Neural crest cell (in vitro differentiated cells): Measurements from ENCODE around the gene ZKSCAN5. TPM values are rescaled to one million over a fixed set of nuclear protein-coding genes. Genes with fewer than 3 reads are reported as not detected.
"Not testable (repeated sequence)": the region's sequence is repeated elsewhere in the genome, so short reads cannot be mapped to it uniquely, and the experiment has no call there.

ENCODE experiments used
- DNase-seq: peaks from one replicate; pipeline ENCODE4 v3.0.0; 2021; ENCODE audit warnings: low read depth, mixed read lengths, low spot score
- H3K27ac Mint-ChIP-seq: one replicate; pipeline ENCODE4 v1.8.0; 2021; ENCODE audit warnings: mild to moderate bottlenecking, mixed read lengths; ENCODE audit not compliant: unreplicated experiment
- H3K27me3 Mint-ChIP-seq: 2 replicates; pipeline ENCODE4 v1.8.0; 2021; ENCODE audit warnings: low read depth, mild to moderate bottlenecking, mixed read lengths
- H3K36me3 Mint-ChIP-seq: 2 replicates; pipeline ENCODE4 v1.8.0; 2021; ENCODE audit warnings: low read depth, mild to moderate bottlenecking, mixed read lengths
- H3K4me1 Mint-ChIP-seq: 2 replicates; pipeline ENCODE4 v1.8.0; 2021; ENCODE audit warnings: mixed read lengths
- H3K4me3 Mint-ChIP-seq: one replicate; pipeline ENCODE4 v1.8.0; 2021; ENCODE audit warnings: mild to moderate bottlenecking, mixed read lengths
- H3K9me3 Mint-ChIP-seq: 2 replicates; pipeline ENCODE4 v1.8.0; 2021; ENCODE audit warnings: mixed read lengths
- total RNA-seq: library from RNA; stranded (reverse); gene quantifications from 2 replicates; pipeline ENCODE4 v1.2.1, GENCODE V29; 2021
- TF ChIP-seq, protein P1 (sequence below): fragments of 200-600 bp; sonication (generic); conservative IDR thresholded peaks from 2 replicates; pipeline ENCODE4 v1.5.0; 2021; ENCODE audit warnings: antibody characterized with exemption, mild to moderate bottlenecking

Gene ZKSCAN5
- total RNA-seq, 1 donor from 2014 or later = 21.5 TPM

DNA sequence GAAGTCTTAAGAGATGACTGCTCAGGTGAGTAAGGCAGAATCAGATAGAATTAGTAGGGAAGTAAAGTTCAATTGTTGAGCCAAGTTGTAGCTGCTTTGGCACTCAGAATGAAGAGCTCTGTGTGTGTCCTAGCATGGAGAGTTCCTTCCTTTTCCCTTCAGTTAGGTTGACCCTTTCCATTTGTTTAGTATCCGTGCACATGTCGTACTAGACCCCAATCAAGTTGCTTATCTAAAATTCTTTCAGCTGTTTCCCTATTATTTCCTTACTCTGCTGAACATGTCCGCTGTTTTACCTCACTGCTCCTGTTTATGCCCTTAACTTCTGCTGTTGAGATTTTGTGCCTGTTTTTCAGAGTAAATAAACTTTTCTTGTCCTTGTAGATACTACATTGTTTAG is 67.3 kb downstream of the ZKSCAN5 start:
- no peak for DNase-seq
- H3K9me3 Mint-ChIP-seq = no peaks in the 10 kb centered on the region
- H3K36me3 Mint-ChIP-seq = peaks cover 5% of the 10 kb centered on the region
- no peaks in the 10 kb centered on the region for H3K4me1 Mint-ChIP-seq
- H3K27ac Mint-ChIP-seq = no peak overlapping the region
- TF ChIP-seq, protein P1, sequence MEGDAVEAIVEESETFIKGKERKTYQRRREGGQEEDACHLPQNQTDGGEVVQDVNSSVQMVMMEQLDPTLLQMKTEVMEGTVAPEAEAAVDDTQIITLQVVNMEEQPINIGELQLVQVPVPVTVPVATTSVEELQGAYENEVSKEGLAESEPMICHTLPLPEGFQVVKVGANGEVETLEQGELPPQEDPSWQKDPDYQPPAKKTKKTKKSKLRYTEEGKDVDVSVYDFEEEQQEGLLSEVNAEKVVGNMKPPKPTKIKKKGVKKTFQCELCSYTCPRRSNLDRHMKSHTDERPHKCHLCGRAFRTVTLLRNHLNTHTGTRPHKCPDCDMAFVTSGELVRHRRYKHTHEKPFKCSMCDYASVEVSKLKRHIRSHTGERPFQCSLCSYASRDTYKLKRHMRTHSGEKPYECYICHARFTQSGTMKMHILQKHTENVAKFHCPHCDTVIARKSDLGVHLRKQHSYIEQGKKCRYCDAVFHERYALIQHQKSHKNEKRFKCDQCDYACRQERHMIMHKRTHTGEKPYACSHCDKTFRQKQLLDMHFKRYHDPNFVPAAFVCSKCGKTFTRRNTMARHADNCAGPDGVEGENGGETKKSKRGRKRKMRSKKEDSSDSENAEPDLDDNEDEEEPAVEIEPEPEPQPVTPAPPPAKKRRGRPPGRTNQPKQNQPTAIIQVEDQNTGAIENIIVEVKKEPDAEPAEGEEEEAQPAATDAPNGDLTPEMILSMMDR = no peak
- H3K27me3 Mint-ChIP-seq = no peaks in the 10 kb centered on the region
- H3K4me3 Mint-ChIP-seq = no peak overlapping the region

DNA sequence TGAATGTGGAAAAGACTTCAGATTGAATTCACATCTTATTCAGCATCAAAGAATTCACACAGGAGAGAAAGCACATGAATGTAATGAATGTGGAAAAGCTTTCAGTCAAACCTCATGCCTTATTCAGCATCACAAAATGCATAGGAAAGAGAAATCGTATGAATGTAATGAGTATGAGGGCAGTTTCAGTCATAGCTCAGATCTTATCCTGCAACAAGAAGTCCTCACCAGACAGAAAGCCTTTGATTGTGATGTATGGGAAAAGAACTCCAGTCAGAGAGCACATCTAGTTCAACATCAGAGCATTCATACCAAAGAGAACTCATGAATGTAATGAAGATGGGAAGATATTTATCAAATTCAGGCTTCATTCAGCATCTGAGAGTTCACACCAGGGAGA is 68.8 kb downstream of the ZKSCAN5 start:
- Mint-ChIP-seq H3K9me3 (no peaks in the 10 kb centered on the region), H3K4me3 (no peak overlapping the region), H3K27me3 (no peaks in the 10 kb centered on the region), H3K27ac (no peak overlapping the region), H3K4me1 (no peaks in the 10 kb centered on the region), H3K36me3 (peaks cover 5% of the 10 kb centered on the region)
- TF ChIP-seq, protein P1 = no peak
- no peak for DNase-seq

DNA sequence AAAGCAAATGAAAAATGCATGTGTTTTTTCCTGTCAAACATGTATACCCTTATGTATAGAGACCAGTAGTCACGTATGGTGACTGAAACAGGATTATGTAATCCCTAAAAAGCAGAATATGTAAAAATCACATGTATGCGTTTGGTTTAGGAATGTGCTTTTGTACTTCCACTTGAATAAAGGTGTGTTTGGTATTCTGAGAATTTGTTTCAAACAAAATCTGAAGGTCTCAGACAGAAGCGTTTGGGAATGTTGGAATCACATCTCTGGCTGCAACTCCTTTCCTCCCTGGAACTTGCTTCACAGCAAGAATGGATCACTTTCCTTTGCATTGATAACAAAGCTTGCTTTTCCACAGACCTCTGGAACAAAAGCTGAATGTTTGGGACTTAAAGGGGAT is 71.8 kb downstream of the ZKSCAN5 start:
- Mint-ChIP-seq H3K4me1 (peaks cover 19% of the 10 kb centered on the region), H3K36me3 (peaks cover 5% of the 10 kb centered on the region), H3K9me3 (no peaks in the 10 kb centered on the region), H3K27ac (no peak overlapping the region), H3K4me3 (no peak overlapping the region), H3K27me3 (no peaks in the 10 kb centered on the region)
- no peak for DNase-seq
- TF ChIP-seq, protein P1 = no peak

DNA sequence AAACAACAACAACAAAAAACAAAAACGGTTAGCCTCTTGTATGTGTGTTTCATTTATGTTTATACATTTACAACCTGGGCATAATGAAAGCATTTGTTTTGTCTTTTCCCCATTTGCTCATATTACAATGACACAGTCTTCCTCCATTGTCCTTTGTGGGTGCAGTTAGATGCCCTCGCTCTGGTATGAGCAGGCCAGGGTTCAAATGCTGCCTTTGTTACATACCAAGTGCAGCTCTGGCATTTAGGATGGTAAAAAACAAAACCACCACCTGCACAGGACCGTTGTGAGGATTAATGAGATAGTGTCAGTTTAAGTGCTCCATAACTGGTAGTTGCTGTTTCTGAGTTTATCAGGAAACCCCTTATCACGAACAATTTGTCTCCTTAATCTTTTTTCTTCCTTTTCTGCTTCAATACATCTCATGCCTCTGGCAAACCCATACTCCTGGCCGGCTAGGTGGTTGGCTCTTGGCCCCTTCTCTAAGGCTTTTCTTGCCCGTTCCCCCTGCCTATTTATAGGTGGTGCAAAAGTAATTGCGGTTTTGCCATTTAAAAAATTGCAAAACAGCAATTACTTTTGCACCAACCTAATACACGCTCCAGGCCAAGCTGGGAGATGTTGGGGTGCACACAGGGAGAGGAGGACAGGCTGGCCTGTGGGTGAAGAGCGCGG is 75.0 kb downstream of the ZKSCAN5 start:
- Mint-ChIP-seq H3K36me3 (no peaks in the 10 kb centered on the region), H3K27me3 (peaks cover 3% of the 10 kb centered on the region), H3K4me1 (peaks cover 21% of the 10 kb centered on the region), H3K27ac (no peak overlapping the region), H3K4me3 (peak overlapping the region; percentile 90), H3K9me3 (no peaks in the 10 kb centered on the region)
- TF ChIP-seq, protein P1 = no peak
- DNase-seq = no peak

DNA sequence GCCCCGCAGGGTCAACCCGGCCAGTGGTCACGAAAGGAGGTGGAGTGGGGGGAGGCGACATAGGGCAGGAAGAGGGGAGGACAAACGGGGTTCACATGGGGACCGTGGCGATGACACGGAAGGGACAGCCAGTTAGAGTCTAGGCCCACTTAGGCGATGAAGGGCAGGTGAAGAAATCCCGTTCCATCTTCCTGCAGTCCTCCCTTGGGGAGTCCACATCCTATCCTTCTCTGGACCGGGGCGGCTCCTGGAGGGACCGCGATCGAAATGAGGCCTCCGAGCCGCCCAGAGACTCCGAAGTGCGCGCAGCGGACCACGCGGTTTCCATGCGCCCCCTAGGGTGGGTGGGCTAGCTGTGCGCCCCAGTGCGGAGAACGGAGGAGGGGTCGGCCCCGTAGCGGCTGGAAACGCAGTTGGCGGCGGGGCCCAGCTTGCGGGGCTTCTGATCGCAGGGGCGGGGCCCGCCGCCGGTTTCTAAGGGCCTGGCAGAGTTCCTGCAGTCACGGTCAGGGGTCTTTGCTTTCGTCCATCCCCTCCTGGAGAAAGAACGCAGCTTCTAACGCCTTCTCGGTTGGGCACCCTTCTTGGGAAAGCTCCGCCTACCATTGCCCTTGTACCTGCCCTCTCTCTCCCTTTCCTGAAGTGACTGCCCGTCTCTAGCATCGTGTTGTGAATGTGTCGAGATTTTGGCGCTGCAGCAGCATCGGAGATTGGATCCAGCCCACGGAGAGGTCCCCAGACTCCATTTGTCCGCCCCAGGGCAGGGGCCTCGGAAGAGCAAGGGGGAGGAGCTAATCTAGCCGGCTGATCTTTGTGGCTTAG is 75.7 kb downstream of the ZKSCAN5 start:
- H3K27me3 Mint-ChIP-seq = peaks cover 8% of the 10 kb centered on the region
- DNase-seq = peak; percentile 79
- no peaks in the 10 kb centered on the region for H3K36me3 Mint-ChIP-seq
- peak overlapping the region; percentile 97 for H3K27ac Mint-ChIP-seq
- peaks cover 21% of the 10 kb centered on the region for H3K4me1 Mint-ChIP-seq
- TF ChIP-seq, protein P1 = peak; percentile 61
- H3K4me3 Mint-ChIP-seq = peak overlapping the region; percentile 90
- H3K9me3 Mint-ChIP-seq = no peaks in the 10 kb centered on the region

DNA sequence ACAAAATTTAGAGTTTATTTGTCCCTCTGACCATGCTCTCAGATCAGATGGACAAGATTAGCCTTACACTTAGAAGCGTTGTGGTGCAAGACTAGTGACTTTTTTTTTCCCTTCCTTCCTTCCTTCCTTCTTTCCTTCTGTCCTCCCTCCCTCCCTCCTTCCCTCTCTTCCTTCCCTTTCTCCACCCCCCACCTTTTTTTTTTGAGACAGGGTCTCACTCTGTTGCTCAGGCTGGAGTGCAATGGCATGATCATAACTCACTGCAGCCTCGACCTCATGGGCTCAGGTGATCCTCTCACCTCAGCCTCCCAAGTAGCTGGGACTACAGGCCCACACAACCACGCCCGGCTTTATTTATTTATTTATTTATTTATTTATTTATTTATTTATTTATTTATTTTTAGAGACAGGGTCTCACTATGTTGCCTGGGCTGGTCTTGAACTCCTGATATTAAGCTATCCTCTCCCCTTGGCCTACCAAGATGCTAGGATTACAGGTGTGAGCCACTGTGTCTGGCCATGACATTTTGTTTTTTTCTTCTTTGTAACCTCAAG is 76.4 kb downstream of the ZKSCAN5 start:
- DNase-seq, H3K36me3 Mint-ChIP-seq, H3K9me3 Mint-ChIP-seq: not testable (repeated sequence)
- Mint-ChIP-seq H3K4me3 (peak overlapping the region; percentile 90), H3K4me1 (peaks cover 21% of the 10 kb centered on the region), H3K27me3 (peaks cover 11% of the 10 kb centered on the region), H3K27ac (peak overlapping the region; percentile 97)
